Adipose tissue (tissue), 3 donors: ENCODE results near the gene ZBTB18. TPM values are rescaled to one million over a fixed set of nuclear protein-coding genes. Genes with fewer than 3 reads are reported as not detected.

Source experiments
- H3K27ac ChIP-seq: one replicate; pipeline ENCODE4 v1.5.1; 2013; ENCODE audit warnings: low read depth, low read length
- WGBS, 3 donors: extraction: QIAGEN DNeasy Blood & Tissue Kit; methylation state at CpG; one replicate each; pipeline ENCODE4 v1.1.7; 2013; 5-methylcytosine and 5-hydroxymethylcytosine counted together
- polyA plus RNA-seq, 3 donors: library from polyadenylated mRNA; stranded (reverse); fragments of 200-250 nt; gene quantifications; one replicate each; pipeline ENCODE4 v1.2.3, GENCODE V29; 2013
- donor health status: healthy with polysubstance abuse.
- donor health status: Bipolar disorder and iron deficiency.
- donor health status: healthy.

Gene ZBTB18
- polyA plus RNA-seq, 3 donors = 5.0 to 8.2 (median 7.2) TPM

DNA sequence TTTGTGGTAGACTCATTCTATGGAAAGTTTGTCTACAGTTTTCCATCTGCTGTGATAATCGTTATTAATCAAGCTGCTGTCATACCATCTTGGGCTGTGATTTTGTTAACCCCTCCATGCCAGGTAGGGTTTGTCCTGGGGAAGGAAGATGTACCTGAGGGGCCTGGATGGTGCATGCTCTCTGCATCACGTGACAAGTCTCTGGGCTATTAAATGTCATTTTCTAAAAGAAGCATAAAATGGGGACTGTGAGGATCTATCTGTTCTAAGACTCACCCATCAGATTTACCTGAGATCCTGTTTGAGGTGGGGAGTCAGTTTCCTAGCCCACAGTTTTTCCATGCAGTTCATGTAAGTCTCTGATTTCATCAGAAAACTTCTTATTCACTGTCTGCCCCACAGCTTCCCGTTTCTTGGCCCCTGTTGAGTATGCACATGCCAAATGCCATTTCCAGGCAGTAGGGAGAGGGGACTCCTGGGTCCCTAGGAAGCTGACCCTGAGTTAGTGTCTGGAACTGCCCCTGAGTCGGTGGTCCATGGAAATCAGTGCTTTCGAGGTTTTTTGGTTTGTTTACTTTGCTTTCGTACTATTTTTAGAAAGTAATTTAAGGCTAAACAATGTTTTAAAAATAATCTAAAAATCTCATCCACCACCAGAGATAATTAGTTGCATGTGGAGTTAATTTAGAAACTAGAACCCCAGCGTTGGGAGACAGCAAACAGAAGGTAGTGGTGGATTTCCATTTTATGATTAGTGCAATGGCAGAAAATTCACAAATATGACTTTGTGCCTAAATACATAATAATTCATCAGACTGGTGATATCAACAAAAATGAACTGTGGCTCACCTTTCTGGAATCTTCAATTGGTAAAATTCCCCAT lies 46.7 kb downstream of the ZBTB18 start:
- H3K27ac ChIP-seq = no peak overlapping the region
- WGBS, 3 donors = 55 to 62% (median 59%) methylated on average over 7 of the region's 7 CpGs

DNA sequence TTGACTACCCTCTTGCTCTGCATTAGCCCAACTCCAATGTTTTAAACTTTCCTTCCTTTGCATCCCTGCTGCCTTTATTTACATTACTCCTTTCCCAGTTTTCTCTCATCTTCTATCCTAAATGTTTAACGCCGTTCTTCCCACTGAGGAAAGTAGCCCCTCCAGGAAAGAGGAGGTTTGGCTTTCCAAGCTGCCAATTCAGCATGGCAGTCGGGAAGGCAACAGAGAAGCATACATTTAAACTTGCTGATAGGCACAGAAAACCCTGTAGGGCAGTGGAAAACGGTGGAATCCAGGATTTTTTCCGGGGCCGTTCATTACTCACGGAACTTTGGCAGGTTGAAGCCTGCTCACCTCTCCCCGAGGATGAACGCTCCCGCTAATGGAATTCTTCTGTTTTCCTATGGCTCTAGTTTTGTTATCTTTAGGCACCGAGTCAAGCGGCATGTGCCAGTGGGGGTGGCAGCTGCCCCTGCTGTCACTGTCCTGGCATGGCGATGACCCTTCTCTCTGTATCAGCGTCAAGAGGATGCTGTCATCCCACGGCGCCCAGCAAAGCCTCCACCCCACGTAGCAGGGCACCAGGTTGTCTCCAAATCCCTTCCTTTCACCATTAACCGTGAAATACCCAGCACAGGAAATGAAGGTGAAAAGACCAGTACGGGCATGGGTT lies 48.3 kb downstream of the ZBTB18 start:
- H3K27ac ChIP-seq = no peak overlapping the region
- 64 to 82% (median 75%) methylated on average over 19 of the region's 19 CpGs for WGBS, 3 donors

DNA sequence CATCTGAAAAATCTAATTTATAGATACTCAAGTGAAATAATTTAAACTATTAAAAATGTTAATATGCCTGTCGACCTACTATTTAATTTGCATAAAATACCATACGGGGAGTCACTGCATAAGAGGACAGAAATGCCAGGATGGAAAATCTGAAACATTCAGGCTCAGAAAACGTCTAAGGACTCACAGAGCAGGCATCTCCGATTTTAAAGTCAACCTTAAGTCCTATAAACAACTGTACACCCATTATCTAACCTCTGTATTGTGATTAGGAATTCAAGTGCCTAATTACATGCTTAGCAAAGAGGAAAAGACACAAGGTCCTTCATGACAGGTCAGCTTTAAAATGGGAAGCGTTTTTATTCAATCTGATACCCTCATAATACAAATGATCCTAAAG lies 49.2 kb downstream of the ZBTB18 start:
- 49 to 58% (median 49%) methylated on average over 5 of the region's 5 CpGs for WGBS, 3 donors
- no peak overlapping the region for H3K27ac ChIP-seq

DNA sequence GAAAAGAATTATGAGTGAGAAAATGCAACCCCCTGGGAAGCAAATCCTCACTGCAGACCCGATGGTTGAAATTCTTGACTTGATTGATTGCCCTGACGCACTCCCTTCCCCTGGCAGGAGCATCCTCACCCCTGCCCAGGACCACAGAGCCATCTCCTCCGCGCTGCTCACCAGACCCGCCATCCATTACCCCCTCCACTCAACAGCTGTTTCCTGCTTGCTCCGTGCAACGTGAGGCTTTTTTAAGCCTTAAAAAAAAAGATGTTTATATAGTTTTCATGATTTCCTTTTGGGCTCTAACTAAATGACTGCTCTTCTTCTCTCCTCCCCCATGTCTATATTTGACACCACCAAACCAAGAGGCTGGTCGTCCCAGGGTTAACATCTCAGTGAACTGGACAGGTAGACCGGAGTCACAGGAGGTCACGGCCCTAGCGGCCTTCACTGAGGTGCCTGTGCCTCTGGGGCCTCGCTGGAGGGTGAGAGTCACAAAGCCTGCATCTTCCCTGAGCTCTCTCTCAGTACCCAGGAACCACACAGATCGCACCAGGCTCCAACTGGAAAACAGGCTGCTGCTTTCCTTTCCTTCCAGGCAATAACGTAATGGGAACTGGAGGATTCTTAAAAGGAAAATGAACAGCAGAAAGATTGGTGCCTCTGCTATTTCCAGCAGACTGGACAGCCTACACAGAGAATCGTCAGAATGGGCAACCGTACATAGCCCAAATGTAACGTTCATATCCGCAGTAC lies 49.8 kb downstream of the ZBTB18 start:
- WGBS, 3 donors = 27 to 49% (median 33%) methylated on average over 18 of the region's 18 CpGs
- H3K27ac ChIP-seq = no peak overlapping the region

DNA sequence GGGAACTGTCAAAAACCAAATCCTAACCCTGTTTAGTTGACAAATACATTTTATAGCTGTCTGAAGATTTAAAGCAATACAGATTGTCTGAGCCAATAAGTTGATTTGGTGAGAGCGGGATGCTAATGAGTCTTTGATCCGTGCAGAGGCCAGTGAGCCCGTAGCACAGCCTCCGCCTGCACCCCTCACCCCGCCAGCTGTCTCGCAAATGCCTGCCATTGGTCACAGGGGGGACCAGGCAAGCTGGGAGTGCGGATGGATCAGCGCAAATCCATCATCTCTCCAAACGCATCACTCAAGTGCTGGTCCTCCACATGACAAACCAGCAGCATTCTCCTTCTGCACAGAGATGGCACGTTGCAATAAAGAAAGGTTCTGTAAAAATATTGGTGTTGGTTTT lies 51.0 kb downstream of the ZBTB18 start:
- no peak overlapping the region for H3K27ac ChIP-seq
- WGBS, 3 donors = 89 to 90% (median 89%) methylated on average over 10 of the region's 10 CpGs

DNA sequence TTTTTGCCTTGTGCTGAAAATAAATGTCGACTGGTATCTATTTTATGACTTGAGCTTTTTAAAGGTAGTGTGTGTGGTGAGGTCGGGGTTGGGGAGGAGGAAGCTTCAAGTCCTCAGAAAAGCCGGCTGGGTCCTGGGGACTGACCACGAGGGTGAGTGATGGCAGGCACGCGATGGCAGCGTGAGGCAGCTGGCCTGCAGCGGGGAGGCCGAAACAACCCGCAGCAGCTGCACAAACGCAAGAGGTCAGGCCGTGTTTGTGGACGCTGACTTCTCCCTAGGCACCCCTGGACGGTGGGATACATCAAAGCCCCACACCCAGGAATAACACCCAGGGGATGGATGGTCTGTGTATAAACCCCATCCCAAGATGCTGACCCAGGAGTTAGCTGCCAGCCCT lies 51.4 kb downstream of the ZBTB18 start:
- 57 to 67% (median 66%) methylated on average over 14 of the region's 14 CpGs for WGBS, 3 donors
- no peak overlapping the region for H3K27ac ChIP-seq

DNA sequence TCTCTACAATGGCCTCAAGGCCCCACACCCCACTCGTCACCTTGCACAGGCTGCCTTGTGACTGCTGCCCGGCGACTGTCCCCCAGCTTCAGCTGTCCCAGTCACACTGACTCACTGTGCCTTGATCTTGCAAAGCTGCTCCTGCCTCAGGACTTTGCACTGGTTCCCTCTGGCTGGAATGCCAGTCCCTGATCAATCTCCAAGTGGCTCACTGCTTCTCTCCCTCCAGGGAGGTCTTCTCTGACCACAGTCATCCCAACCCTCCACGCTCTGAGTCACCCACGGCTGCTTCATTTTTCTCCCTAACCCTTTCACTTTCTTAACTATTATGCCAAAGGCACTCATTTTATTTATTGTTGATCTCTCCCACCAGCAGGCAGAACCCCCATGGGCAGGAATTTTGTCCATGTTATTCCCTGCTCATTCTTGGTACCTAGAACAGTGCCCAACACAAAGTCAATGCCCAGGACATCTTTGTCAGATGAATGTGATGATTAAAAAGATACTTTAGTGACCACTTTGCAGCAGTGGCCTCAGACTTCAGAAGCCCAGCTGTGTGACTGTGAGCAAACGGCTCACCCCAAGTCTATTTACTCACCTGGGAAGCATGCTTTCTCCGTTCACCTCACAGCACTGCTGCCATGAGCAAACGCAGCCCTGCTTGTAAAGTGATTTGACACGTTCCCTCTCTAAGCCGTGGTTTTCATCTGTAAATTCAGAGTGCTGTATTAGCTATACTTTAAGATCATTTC lies 53.4 kb downstream of the ZBTB18 start:
- 62 to 86% (median 72%) methylated on average over 10 of the region's 10 CpGs for WGBS, 3 donors
- H3K27ac ChIP-seq = no peak overlapping the region

DNA sequence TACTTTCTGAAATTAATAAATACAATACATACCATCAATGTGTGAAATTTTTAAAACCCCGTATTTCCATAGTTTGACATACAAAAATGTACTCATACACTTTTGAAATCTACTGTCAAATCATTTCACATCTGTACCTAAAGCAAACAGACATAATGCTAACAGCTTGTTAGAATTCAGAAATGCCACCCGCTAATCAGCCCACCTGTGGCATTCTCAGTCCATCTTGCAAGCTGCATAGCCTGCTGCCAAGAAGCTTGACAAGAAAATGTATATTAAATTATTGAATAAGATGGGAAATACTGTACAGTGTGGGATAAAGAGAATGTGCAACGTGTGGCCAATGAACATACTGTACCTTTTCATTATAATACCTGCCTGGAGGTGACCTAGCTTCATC lies 55.1 kb downstream of the ZBTB18 start:
- WGBS, 3 donors = 47 to 90% (median 80%) methylated on average over 3 of the region's 3 CpGs

More for the DNA sequence above, 55.1 kb downstream of the ZBTB18 start:
- no peak overlapping the region for H3K27ac ChIP-seq

Other genes starting within 250 kb of the ZBTB18 start
- gene AKT3, start 201.0 kb upstream of the ZBTB18 start, polyA plus RNA-seq = 10 to 100 TPM in 1 of 3 donors, 1 to 10 TPM in 2; 3.6 to 27.2 (median 8.0) TPM